Subcutaneous adipose tissue (tissue), 4 donors: ENCODE results near the gene PCSK2. TPM values are rescaled to one million over a fixed set of nuclear protein-coding genes. Genes with fewer than 3 reads are reported as not detected.

Experiments used
- total RNA-seq, 4 donors: library from RNA; depleted of rRNA; stranded (reverse); fragments of >200 nt; gene quantifications; one replicate each; pipeline ENCODE4 v1.1.0, GENCODE V29; 2016
- TF ChIP-seq, protein P1 (sequence below): fragments of 450-650 bp; IDR thresholded peaks from one replicate; pipeline ENCODE4 v1.5.1; 2016; ENCODE audit warnings: low read depth, mild to moderate bottlenecking, control low read depth, antibody characterized with exemption, moderate library complexity

Gene PCSK2
- total RNA-seq, 4 donors from 2014 or later = 0.19 TPM; not detected in 3

DNA sequence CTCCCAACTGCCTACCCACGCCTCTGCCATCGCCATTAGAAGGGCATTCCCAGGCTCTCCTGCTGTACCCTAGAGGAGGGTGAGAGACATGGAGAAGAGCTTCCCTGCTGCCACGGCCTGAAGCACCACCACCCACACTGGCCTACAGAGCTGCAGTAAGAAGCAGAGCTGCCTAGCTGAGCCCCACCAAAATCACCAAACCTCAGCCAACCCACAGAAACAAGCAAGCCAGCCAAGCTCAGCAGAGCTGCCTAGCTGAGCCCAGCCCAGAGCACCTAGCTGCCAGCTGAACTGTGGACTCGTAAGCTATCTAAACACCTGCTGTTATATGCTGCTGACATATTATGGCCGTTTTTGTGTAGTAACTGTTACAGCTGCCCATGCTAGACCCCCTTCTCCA lies 149.2 kb downstream of the PCSK2 start:
- TF ChIP-seq, protein P1, sequence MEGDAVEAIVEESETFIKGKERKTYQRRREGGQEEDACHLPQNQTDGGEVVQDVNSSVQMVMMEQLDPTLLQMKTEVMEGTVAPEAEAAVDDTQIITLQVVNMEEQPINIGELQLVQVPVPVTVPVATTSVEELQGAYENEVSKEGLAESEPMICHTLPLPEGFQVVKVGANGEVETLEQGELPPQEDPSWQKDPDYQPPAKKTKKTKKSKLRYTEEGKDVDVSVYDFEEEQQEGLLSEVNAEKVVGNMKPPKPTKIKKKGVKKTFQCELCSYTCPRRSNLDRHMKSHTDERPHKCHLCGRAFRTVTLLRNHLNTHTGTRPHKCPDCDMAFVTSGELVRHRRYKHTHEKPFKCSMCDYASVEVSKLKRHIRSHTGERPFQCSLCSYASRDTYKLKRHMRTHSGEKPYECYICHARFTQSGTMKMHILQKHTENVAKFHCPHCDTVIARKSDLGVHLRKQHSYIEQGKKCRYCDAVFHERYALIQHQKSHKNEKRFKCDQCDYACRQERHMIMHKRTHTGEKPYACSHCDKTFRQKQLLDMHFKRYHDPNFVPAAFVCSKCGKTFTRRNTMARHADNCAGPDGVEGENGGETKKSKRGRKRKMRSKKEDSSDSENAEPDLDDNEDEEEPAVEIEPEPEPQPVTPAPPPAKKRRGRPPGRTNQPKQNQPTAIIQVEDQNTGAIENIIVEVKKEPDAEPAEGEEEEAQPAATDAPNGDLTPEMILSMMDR = no peak

DNA sequence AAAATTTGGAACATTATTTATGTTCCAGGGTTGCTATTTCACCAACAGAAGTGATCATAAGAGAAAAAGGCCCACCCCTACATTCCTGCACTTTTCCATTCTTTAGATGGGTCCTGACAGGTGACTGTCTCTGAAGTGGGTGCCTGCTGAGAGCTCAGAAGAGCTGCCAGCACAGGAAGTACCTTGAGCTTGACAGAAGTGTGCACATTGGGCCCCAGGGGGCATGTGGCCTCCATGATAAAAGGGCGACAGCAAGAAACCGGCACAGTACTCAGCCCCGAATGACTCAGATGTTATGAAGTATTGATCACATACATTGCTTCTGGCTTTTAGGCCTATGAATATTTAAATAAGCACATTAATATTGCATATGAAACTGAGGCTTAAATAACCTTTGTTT lies 150.4 kb downstream of the PCSK2 start:
- TF ChIP-seq, protein P1 = no peak

DNA sequence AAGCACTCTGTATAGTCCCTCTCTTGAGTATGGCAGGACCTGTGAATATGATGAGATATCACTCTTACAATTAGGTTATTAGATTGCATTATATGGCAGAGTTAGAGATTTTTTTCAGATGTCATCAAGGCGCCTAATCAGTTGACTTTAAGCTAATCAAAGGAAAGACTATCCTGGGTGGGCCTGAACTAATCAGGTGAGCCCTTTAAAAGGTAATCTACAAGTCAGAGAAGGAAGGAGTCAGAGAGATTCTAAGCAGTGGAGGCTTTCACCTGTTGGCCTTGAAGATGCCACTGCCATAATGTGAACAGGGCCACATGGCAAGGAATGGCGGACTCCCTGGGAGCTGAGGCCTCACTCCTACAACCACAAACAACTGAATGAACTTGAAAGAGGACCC lies 152.8 kb downstream of the PCSK2 start:
- TF ChIP-seq, protein P1 = no peak

- TF ChIP-seq, protein P1 = no peak
Measured at GRCh38 chr20:17380801-17381200, 154.0 kb downstream of the PCSK2 start.

DNA sequence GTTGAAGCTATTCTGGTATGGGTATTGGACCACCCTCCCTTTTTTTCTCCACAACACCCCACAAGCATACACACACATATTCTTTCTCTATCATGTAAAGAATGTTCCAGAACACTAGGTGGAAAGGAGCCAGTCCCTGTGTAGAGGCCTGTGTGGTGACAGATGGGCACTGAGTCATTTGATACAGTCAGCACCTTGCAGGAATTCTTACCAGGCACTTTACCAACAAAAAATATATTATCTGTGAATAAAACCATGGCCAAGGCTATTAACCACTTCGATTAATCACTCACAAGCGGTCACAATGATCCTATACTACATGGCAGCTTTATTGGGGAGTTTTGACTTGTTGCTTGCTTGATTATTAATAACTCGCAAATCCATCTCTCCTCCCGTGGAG lies 154.9 kb downstream of the PCSK2 start:
- TF ChIP-seq, protein P1 = no peak

DNA sequence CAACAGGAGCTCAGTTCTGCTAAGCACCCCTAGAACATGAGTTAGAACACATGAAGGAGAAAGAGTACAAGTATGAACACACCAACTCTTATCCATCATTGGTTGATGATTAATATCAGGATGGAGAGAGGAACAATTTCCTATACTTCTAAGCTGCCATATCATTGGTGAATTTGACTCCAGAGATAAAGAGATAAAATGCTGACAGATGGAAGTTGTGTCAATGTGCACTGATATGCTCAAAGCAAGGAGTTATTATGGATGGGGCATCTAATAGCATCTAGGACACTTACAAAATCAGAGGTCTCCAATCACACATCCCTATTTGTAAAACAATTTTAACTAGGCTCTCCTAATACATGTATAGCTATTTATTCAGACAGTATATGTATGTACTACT lies 159.0 kb downstream of the PCSK2 start:
- TF ChIP-seq, protein P1 = no peak

GRCh38 chr20:17390655-17391054 lies 163.8 kb downstream of the PCSK2 start:
- TF ChIP-seq, protein P1 = no peak
